CD4-positive, CD25-positive, alpha-beta regulatory T cell (primary cell): Measurements from ENCODE around the gene ZNF155. TPM values are rescaled to one million over a fixed set of nuclear protein-coding genes. Genes with fewer than 3 reads are reported as not detected.
"Not testable (repeated sequence)": the region's sequence is repeated elsewhere in the genome, so short reads cannot be mapped to it uniquely, and the experiment has no call there.

ENCODE experiments used
- ATAC-seq, 2 donors: fragments of 150-1000 bp; cut with Tn5 transposase; one replicate each; pipeline ENCODE4 v1.10.0; 2021; ENCODE audit warnings: low read depth in 2 of 2, moderate number of reproducible peaks in 2 of 2, moderate library complexity in 1 of 2
- DNase-seq, 3 donors: peaks; one replicate each; pipeline versions ENCODE4 v3.0.0 to v3.0.0-alpha.2; 2012 to 2022; ENCODE audit warnings: mixed read lengths in 1 of 3
- H3K27ac ChIP-seq: one replicate; pipeline ENCODE4 v1.7.0; 2013; ENCODE audit warnings: mild to moderate bottlenecking, low read length; ENCODE audit not compliant: insufficient read depth, poor library complexity, severe bottlenecking
- H3K27me3 ChIP-seq: one replicate; pipeline ENCODE4 v1.7.0; 2013; ENCODE audit warnings: low read length; ENCODE audit not compliant: control insufficient read depth, insufficient read depth
- H3K36me3 ChIP-seq: one replicate; pipeline ENCODE4 v1.7.0; 2013; ENCODE audit warnings: mild to moderate bottlenecking, low read length, moderate library complexity; ENCODE audit not compliant: control insufficient read depth, insufficient read depth
- H3K4me1 ChIP-seq: 2 replicates; pipeline ENCODE4 v1.7.0; 2013; ENCODE audit warnings: mild to moderate bottlenecking, low read length; ENCODE audit not compliant: insufficient read depth, control insufficient read depth, poor library complexity, severe bottlenecking
- H3K4me3 ChIP-seq: one replicate; pipeline ENCODE4 v1.7.0; 2013; ENCODE audit warnings: low read depth, mild to moderate bottlenecking, low read length, moderate library complexity
- H3K9me3 ChIP-seq, 2 experiments: 1 replicate in 1 of 2; 2 replicates in 1 of 2; pipeline ENCODE4 v1.7.0; 2013; ENCODE audit warnings: low read length in 2 of 2, mild to moderate bottlenecking in 1 of 2, moderate library complexity in 1 of 2; ENCODE audit not compliant: control insufficient read depth in 2 of 2
- H3K27ac Mint-ChIP-seq, 3 donors: one replicate each; pipeline ENCODE4 v1.8.0; 2020 to 2022; ENCODE audit warnings: mild to moderate bottlenecking in 3 of 3, mixed read lengths in 3 of 3, moderate library complexity in 2 of 3
- H3K27me3 Mint-ChIP-seq: one replicate; pipeline ENCODE4 v1.8.0; 2022; ENCODE audit warnings: mild to moderate bottlenecking, mixed read lengths
- H3K36me3 Mint-ChIP-seq: one replicate; pipeline ENCODE4 v1.8.0; 2020; ENCODE audit warnings: mixed read lengths
- H3K4me1 Mint-ChIP-seq, 4 donors: one replicate each; pipeline ENCODE4 v1.8.0; 2020 to 2022; ENCODE audit warnings: mixed read lengths in 4 of 4, mild to moderate bottlenecking in 1 of 4
- H3K4me3 Mint-ChIP-seq, 4 donors: one replicate each; pipeline ENCODE4 v1.8.0; 2020 to 2022; ENCODE audit warnings: mild to moderate bottlenecking in 4 of 4, mixed read lengths in 4 of 4, moderate library complexity in 3 of 4
- H3K9me3 Mint-ChIP-seq, 7 donors: one replicate each; pipeline ENCODE4 v1.8.0; 2020 to 2022; ENCODE audit warnings: mixed read lengths in 7 of 7, mild to moderate bottlenecking in 3 of 7, moderate library complexity in 2 of 7
- polyA plus RNA-seq, 4 donors: library from polyadenylated mRNA; unstranded; fragments of 300-500 nt; fragmentation: Illumina TruSeq; gene quantifications; one replicate each; pipeline ENCODE4 v1.2.3, GENCODE V29; 2021
- total RNA-seq: library from RNA; stranded (reverse); gene quantifications from one replicate; pipeline ENCODE4 v1.2.3, GENCODE V29; 2022

The ZNF155 gene
- 3.9 TPM for total RNA-seq
- 1 to 10 TPM; 3.4 to 4.8 (median 4.0) TPM for polyA plus RNA-seq

DNA sequence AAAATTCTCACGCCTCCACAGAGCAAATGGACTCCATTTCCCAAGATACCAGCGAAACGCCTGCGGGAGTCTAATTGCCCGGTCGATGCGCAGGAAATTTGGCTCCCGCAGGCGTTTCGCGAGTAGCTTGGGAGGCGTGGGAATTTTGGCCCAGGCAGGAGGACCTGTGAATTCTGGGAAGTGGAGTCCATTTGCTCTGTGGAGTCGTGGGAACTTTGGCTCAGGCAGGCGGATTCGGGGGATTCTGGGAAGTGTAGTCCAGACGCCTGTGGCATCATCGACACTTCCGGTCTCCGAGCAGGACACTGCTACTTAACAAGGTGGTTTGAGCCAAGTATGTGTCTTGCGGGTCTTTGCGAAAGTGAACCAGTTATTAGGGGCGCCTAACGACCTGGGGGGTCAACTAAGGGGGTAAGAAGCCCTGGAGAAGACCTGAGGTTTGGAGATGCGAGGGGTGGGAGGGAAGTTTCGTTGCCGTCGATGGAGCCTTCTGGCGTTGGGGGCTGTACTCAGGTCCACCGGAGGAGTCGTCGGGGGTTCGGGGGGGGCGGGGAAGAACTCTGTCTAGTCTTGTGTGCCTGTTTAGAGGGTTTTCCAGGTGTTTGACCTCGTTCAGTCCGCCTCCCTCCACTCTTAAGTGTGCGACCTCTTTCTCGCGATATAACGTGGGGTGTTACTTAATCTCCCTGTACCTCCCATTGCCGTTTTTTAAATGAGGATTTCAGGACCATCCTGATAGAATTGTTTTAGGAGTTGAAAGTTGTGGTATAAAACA, at the start of gene ZNF155:
ZNF155 (plus strand) TSS at position 277 of the 775 bp plus-strand sequence. CDS start 4,356 bp downstream, outside the sequence.
- no peaks in the 10 kb centered on the region for H3K27me3 Mint-ChIP-seq
- peak within 1 kb of the TSS; percentile 88 to 98 (median 91) for H3K27ac Mint-ChIP-seq
- H3K27ac ChIP-seq: peak within 1 kb of the TSS; percentile 54
- H3K9me3 ChIP-seq: peaks cover 9 to 10% of the 10 kb centered on the region in 2 experiments
- ATAC-seq: peak; percentile 89 to 92
- peak; percentile 67 to 84 (median 71) for DNase-seq
- peaks cover 5 to 25% (median 11%) of the 10 kb centered on the region in 4 donors for H3K4me1 Mint-ChIP-seq
- H3K4me3 ChIP-seq: peak within 1 kb of the TSS; percentile 89
- H3K9me3 Mint-ChIP-seq: peaks cover 0 to 8% (median 2%) of the 10 kb centered on the region in 7 donors
- H3K36me3 Mint-ChIP-seq: peaks cover 18% of the 10 kb centered on the region
- peaks cover 16% of the 10 kb centered on the region for H3K4me1 ChIP-seq
- no peaks in the 10 kb centered on the region for H3K27me3 ChIP-seq
- H3K4me3 Mint-ChIP-seq: peak within 1 kb of the TSS; percentile 96 to 98 (median 97)
- H3K36me3 ChIP-seq: peaks cover 11% of the 10 kb centered on the region

DNA sequence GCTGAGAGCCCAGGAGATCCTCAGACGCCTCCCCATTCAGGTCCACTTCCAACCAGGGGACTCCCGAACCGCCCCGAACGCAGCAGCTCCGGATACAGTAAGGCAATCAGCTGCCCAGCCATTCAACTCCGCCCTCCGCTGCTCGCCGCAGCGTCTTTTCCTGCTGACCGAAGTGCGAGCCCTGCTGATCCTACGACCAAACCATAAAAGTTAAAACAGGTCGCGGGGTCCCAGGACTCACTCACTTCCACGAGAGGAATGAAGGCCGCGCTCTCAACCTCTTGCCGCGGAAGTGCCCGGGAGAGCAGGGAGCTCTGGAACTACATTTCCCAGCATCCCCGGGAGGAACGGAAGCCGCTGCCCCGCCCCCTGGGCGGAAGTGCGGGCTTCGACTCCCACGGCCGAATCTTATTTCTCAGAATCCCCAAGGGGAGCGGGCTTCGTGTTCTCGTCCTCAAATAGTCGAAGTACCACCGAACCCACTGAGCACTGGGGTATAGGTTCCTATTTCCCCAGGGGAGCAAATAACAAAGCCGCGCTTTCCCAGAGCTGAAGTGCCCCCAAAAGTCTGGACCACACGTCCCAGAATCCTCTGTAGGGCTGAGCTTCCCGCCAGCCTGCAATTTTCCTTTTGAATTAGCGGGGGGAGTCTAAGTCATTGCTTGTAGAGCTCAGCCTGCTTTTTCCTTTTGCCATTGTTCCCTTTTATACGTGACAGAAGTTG, 48.8 kb upstream of the ZNF155 start, which contains the start of gene ZNF45:
ZNF45 (minus strand) TSS at position 298 of the 724 bp plus-strand sequence. CDS start 13,097 bp downstream, outside the sequence.
- Mint-ChIP-seq H3K4me1 (peaks cover 12 to 40% (median 19%) of the 10 kb centered on the region in 4 donors), H3K4me3 (peak within 1 kb of the TSS; percentile 96 to 99 (median 98)), H3K27ac (peak within 1 kb of the TSS; percentile 94 to 95 (median 94)), H3K27me3 (peaks cover 5% of the 10 kb centered on the region), H3K9me3 (peaks cover 1 to 7% (median 3%) of the 10 kb centered on the region in 7 donors), H3K36me3 (peaks cover 22% of the 10 kb centered on the region)
- peak within 1 kb of the TSS; percentile 92 for H3K4me3 ChIP-seq
- peak; percentile 96 to 98 for ATAC-seq
- peaks cover 19% of the 10 kb centered on the region for H3K36me3 ChIP-seq
- H3K4me1 ChIP-seq: peaks cover 11% of the 10 kb centered on the region
- peaks cover 0 to 2% of the 10 kb centered on the region in 2 experiments for H3K9me3 ChIP-seq
- DNase-seq: peak; percentile 83 to 94 (median 89)
- no peaks in the 10 kb centered on the region for H3K27me3 ChIP-seq
- peak within 1 kb of the TSS; percentile 76 for H3K27ac ChIP-seq

DNA sequence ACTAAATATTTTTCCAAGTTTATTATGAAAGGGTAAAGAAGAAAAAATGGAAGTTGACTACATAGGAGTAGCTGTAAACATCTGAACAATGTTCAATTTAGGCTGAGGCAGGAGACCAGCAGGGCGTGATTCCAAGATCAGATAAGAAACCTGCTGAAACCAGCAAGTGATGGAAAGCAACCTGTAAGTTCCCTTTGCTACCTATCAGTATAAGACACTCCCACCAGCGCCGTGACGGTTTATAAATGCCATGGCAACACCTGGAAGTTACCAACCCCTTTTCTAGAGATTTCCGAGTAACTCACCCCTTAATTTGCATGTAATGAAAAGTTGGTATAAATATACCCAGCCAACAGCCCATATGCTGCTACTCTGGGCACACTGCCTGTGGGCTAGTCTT, 47.8 kb upstream of the ZNF155 start:
- DNase-seq (no peak), ATAC-seq (no peak)
- H3K9me3 Mint-ChIP-seq: peaks cover 0 to 9% (median 2%) of the 10 kb centered on the region in 7 donors
- H3K27ac Mint-ChIP-seq: peak overlapping the region in 2 of 3 donors; percentile 24 to 62
- peak overlapping the region; percentile 96 to 99 (median 98) for H3K4me3 Mint-ChIP-seq
- H3K36me3 ChIP-seq: peaks cover 10% of the 10 kb centered on the region
- H3K27me3 Mint-ChIP-seq: peaks cover 9% of the 10 kb centered on the region
- H3K27me3 ChIP-seq: no peaks in the 10 kb centered on the region
- peaks cover 11% of the 10 kb centered on the region for H3K4me1 ChIP-seq
- no peak overlapping the region for H3K27ac ChIP-seq
- peaks cover 0 to 2% of the 10 kb centered on the region in 2 experiments for H3K9me3 ChIP-seq
- H3K4me1 Mint-ChIP-seq: peaks cover 11 to 37% (median 16%) of the 10 kb centered on the region in 4 donors
- no peak overlapping the region for H3K4me3 ChIP-seq
- H3K36me3 Mint-ChIP-seq: peaks cover 13% of the 10 kb centered on the region

DNA sequence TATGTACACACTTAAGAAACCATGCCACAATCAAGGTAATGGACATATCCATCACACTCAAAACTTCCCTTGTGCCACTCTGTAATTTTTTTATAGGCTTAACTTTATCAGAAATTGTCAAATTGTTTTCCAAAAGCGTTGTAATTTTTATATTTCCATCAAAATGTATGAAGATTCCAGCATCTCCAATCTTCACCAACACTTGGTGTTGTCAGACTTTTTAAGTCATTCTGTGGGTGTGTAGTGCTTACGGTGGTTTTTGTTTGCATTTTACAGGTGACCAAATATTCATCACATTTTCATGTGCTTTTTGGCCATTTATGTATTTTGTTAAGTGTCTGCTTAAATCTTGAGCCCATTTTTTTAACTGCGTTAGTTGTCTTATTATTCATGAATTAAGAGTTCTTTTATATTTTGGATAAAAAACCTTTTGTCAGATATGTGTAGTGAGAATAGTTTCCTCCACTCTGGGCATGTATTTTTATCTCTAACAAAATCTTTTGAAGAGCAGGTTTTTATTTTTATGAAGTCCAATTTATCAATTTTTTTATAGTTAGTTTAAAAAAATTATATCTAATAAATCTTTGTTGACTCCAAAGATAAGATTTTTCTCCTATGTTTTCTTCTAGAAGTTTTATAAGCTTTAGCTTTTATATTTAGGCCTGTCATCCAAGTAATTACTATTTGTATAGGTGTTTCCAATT, 44.3 kb upstream of the ZNF155 start:
- no peaks in the 10 kb centered on the region for H3K36me3 ChIP-seq
- no peaks in the 10 kb centered on the region for H3K27me3 ChIP-seq
- peaks cover 0 to 2% of the 10 kb centered on the region in 2 experiments for H3K9me3 ChIP-seq
- Mint-ChIP-seq H3K27me3 (peaks cover 24% of the 10 kb centered on the region), H3K4me1 (peaks cover 0 to 13% (median 6%) of the 10 kb centered on the region in 4 donors), H3K27ac (no peak overlapping the region), H3K36me3 (no peaks in the 10 kb centered on the region), H3K4me3 (peak overlapping the region in 1 of 4 donors; percentile 60), H3K9me3 (peaks cover 0 to 15% (median 5%) of the 10 kb centered on the region in 7 donors)
- H3K4me1 ChIP-seq: no peaks in the 10 kb centered on the region
- H3K4me3 ChIP-seq: no peak overlapping the region
- no peak overlapping the region for H3K27ac ChIP-seq
- ATAC-seq: no peak
- no peak for DNase-seq

DNA sequence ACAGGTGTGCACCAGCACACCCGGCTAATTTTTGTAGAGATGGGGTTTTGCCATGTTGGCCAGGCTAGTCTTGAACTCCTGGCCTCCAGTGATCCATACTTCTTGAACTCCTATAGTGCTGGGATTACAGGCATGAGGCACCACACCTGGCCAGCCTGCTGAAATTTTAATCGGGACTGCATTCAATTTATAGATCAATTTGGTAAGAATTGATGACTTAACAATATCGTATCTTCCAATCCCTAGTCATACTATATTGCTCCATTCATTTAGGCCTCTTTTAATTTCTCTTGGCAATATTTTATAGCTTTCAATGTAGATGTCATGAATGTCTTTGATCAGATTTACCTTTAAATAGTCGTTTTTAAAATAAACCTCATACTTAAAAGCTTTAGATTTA, 43.3 kb upstream of the ZNF155 start:
- H3K4me1 Mint-ChIP-seq: peaks cover 0 to 3% (median 0%) of the 10 kb centered on the region in 4 donors
- no peak overlapping the region for H3K27ac Mint-ChIP-seq

DNA sequence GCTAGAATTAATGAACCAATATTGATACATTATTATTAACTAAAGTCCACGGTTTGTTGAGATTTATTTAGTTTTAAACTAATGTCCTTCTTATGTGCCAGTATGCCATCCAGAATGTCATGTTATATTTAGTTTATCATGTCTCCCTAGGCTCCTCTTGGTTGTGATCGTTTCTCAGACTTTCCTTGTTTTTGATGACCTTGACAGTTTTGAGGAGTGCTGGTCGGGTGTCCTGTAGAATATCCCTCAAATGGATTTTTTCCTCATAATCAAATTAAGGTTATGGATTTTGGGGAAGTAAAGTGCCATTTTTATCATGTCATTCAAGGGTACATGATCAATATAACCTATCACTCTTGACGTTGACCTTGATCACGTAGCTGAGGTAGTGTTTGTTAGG, 42.8 kb upstream of the ZNF155 start:
- Histone ChIP-seq H3K4me3 (no peak overlapping the region), H3K9me3 (peaks cover 0 to 2% of the 10 kb centered on the region in 2 experiments), H3K27me3 (no peaks in the 10 kb centered on the region), H3K36me3 (no peaks in the 10 kb centered on the region), H3K4me1 (no peaks in the 10 kb centered on the region), H3K27ac (no peak overlapping the region)
- Mint-ChIP-seq H3K9me3 (peaks cover 2 to 19% (median 7%) of the 10 kb centered on the region in 7 donors), H3K4me1 (no peaks in the 10 kb centered on the region), H3K27me3 (peaks cover 33% of the 10 kb centered on the region), H3K36me3 (no peaks in the 10 kb centered on the region), H3K4me3 (no peak overlapping the region), H3K27ac (no peak overlapping the region)
- DNase-seq (no peak), ATAC-seq (no peak)

More for the DNA sequence above, 43.3 kb upstream of the ZNF155 start:
- no peak for ATAC-seq
- H3K9me3 ChIP-seq: peaks cover 0 to 2% of the 10 kb centered on the region in 2 experiments
- DNase-seq: no peak
- no peak overlapping the region for H3K27ac ChIP-seq
- no peak overlapping the region for H3K4me3 Mint-ChIP-seq
- peaks cover 33% of the 10 kb centered on the region for H3K27me3 Mint-ChIP-seq
- no peaks in the 10 kb centered on the region for H3K4me1 ChIP-seq
- H3K9me3 Mint-ChIP-seq: peaks cover under 1 to 15% (median 5%) of the 10 kb centered on the region in 7 donors
- H3K27me3 ChIP-seq: no peaks in the 10 kb centered on the region
- H3K4me3 ChIP-seq: no peak overlapping the region
- H3K36me3 ChIP-seq: no peaks in the 10 kb centered on the region
- H3K36me3 Mint-ChIP-seq: no peaks in the 10 kb centered on the region

DNA sequence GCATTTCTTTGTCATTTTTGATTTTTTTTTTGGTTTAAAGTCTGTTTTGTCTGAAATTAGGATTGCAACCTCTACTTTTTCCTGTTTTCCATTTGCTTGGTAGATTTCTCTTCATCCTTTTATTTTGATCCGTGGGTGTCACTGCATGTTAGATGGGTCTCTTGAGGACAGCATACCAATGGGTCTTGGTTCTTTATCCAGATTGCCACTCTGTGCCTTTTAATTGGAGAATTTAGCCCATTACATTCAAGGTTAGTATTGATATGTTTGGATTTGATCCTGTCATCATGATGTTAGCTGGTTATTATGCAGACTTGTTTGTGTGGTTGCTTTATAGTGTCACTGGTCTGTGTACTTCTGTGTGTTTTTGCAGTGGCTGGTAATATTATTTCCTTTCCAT, 36.6 kb upstream of the ZNF155 start:
- H3K4me3 ChIP-seq, H3K27me3 ChIP-seq, H3K27ac Mint-ChIP-seq, DNase-seq, ATAC-seq, H3K36me3 Mint-ChIP-seq, H3K4me3 Mint-ChIP-seq, H3K36me3 ChIP-seq, H3K27ac ChIP-seq: not testable (repeated sequence)
- Histone ChIP-seq H3K9me3 (peaks cover 13 to 14% of the 10 kb centered on the region in 2 experiments), H3K4me1 (peaks cover 11% of the 10 kb centered on the region)
- peaks cover 8 to 11% (median 10%) of the 10 kb centered on the region in 4 donors for H3K4me1 Mint-ChIP-seq
- H3K27me3 Mint-ChIP-seq: peaks cover 32% of the 10 kb centered on the region
- peaks cover 8 to 34% (median 26%) of the 10 kb centered on the region in 7 donors for H3K9me3 Mint-ChIP-seq
